ENCODE results near the gene LRRC4C. TPM values are rescaled to one million over a fixed set of nuclear protein-coding genes. Genes with fewer than 3 reads are reported as not detected.

Gene LRRC4C
- total RNA-seq, 1 experiment from 2014 or later: 0.13 TPM

- no peak overlapping the region for H2BK20ac ChIP-seq (ENCODE audit: low read depth, low read length, poor library complexity, severe bottlenecking)
- no peak overlapping the region for H3K4me2 ChIP-seq (ENCODE audit: insufficient read depth, insufficient read length, low read length)
- H3K9ac ChIP-seq (ENCODE audit: extremely low read depth, insufficient read length, low read length): no peak overlapping the region
- H3K14ac ChIP-seq (ENCODE audit: insufficient read depth, low read length): no peak overlapping the region
- H3K79me2 ChIP-seq (ENCODE audit: insufficient read depth, low read length): no peaks in the 10 kb centered on the region
- H3K79me1 ChIP-seq (ENCODE audit: insufficient read depth, low read depth, low read length, poor library complexity, severe bottlenecking): no peaks in the 10 kb centered on the region
- no peak overlapping the region for H2BK12ac ChIP-seq (ENCODE audit: insufficient read length, low read depth, low read length)
- H4K20me1 ChIP-seq (ENCODE audit: control insufficient read depth, insufficient read depth, insufficient read length): no peaks in the 10 kb centered on the region
- DNase-seq: no peak
- H3K4ac ChIP-seq (ENCODE audit: low read depth, low read length): no peak overlapping the region
- Mint-ChIP-seq H3K9me3 (no peaks in the 10 kb centered on the region; a peak in 1 of 5 replicates), H3K36me3 (ENCODE audit: insufficient read depth in 1 of 3, low read depth in 3 of 3) (no peaks in the 10 kb centered on the region; a peak in 1 of 7 replicates), H3K4me1 (peaks cover 14% of the 10 kb centered on the region in 2 experiments), H3K4me3 (no peak overlapping the region), H3K27me3 (ENCODE audit: low read depth) (peaks cover 6% of the 10 kb centered on the region; the same call in 1 of the 2 replicates), H3K27ac (no peak overlapping the region; a peak in 1 of 7 replicates)
- H2AK5ac ChIP-seq (ENCODE audit: insufficient read length, low read length): no peak overlapping the region
- no peaks in the 10 kb centered on the region for H3K9me3 ChIP-seq (ENCODE audit: control insufficient read depth, low read depth, low read length)
- no peak overlapping the region for H2BK15ac ChIP-seq (ENCODE audit: low read depth, low read length)
- H3K56ac ChIP-seq (ENCODE audit: insufficient read length, low read depth, low read length): no peak overlapping the region
- TF ChIP-seq CTCF (conservative IDR thresholded peaks at IDR 0.05): no peak
- no peaks in the 10 kb centered on the region for H3K27me3 ChIP-seq (ENCODE audit: insufficient read depth, low read length)
- H4K8ac ChIP-seq (replicated peaks; ENCODE audit: insufficient read length, low read depth, low read length): no peak overlapping the region
- no peak overlapping the region for H2AFZ ChIP-seq (ENCODE audit: low read length)
- H4K91ac ChIP-seq (ENCODE audit: insufficient read length, low read depth, low read length): no peak overlapping the region
- no peak overlapping the region for H3T11ph ChIP-seq (ENCODE audit: low read length)
- H3K27ac ChIP-seq (ENCODE audit: insufficient read length, low read depth, low read length): no peak overlapping the region
- no peaks in the 10 kb centered on the region for H3K4me1 ChIP-seq (ENCODE audit: insufficient read depth, low read length)
- H4K5ac ChIP-seq (ENCODE audit: insufficient read length, low read depth, low read length): no peak overlapping the region
- H3K18ac ChIP-seq (ENCODE audit: insufficient read length, low read depth, low read length): no peak overlapping the region
- no peak overlapping the region for H3K23ac ChIP-seq (ENCODE audit: insufficient read length, low read depth, low read length)
- H3K23me2 ChIP-seq (ENCODE audit: insufficient read length, low read depth, low read length, poor library complexity, severe bottlenecking): no peaks in the 10 kb centered on the region
- no peak overlapping the region for H2BK120ac ChIP-seq (ENCODE audit: low read depth, low read length, poor library complexity, severe bottlenecking)
- no peak overlapping the region for H2BK5ac ChIP-seq (ENCODE audit: insufficient read length, low read length)
Measured at GRCh38 chr11:40241524-40242051, 1217.9 kb downstream of the LRRC4C start.

Data from H9 (cell line).